IPS-15b (cell line): ENCODE results near the gene SYNE1.
A peak's percentile ranks its signal among the peaks of the same experiment; 100 is the strongest.

Source experiments
- H3K27me3 ChIP-seq: one replicate; pipeline ENCODE4 v1.6.1; 2013; ENCODE audit warnings: low read length; ENCODE audit not compliant: control insufficient read depth, insufficient read depth
- H3K36me3 ChIP-seq: one replicate; pipeline ENCODE4 v1.6.1; 2013; ENCODE audit warnings: low read length; ENCODE audit not compliant: control insufficient read depth, insufficient read depth
- H3K4me1 ChIP-seq: one replicate; pipeline ENCODE4 v1.6.1; 2013; ENCODE audit warnings: mild to moderate bottlenecking, low read length; ENCODE audit not compliant: control insufficient read depth, insufficient read depth
- H3K4me3 ChIP-seq: one replicate; pipeline ENCODE4 v1.5.1; 2013; ENCODE audit warnings: low read depth, low read length
- H3K9ac ChIP-seq: one replicate; pipeline ENCODE4 v1.6.1; 2013; ENCODE audit warnings: low read depth, mild to moderate bottlenecking, low read length
- H3K9me3 ChIP-seq: one replicate; pipeline ENCODE4 v1.6.1; 2013; ENCODE audit warnings: mild to moderate bottlenecking, low read length; ENCODE audit not compliant: control insufficient read depth, insufficient read depth

Gene SYNE1

GRCh38 chr6:152318278-152318677 is 318.9 kb downstream of the SYNE1 start:
- Histone ChIP-seq H3K4me3 (no peak overlapping the region), H3K27me3 (no peaks in the 10 kb centered on the region), H3K36me3 (no peaks in the 10 kb centered on the region), H3K4me1 (no peaks in the 10 kb centered on the region), H3K9me3 (no peaks in the 10 kb centered on the region), H3K9ac (no peak overlapping the region)

GRCh38 chr6:152316024-152316423 is 321.1 kb downstream of the SYNE1 start:
- no peaks in the 10 kb centered on the region for H3K27me3 ChIP-seq
- H3K9me3 ChIP-seq = no peaks in the 10 kb centered on the region
- no peaks in the 10 kb centered on the region for H3K36me3 ChIP-seq
- H3K9ac ChIP-seq = no peak overlapping the region
- no peak overlapping the region for H3K4me3 ChIP-seq
- no peaks in the 10 kb centered on the region for H3K4me1 ChIP-seq

GRCh38 chr6:152314483-152314832 is 322.7 kb downstream of the SYNE1 start:
- H3K27me3 ChIP-seq = no peaks in the 10 kb centered on the region
- H3K4me3 ChIP-seq = no peak overlapping the region
- no peak overlapping the region for H3K9ac ChIP-seq
- H3K36me3 ChIP-seq = no peaks in the 10 kb centered on the region
- no peaks in the 10 kb centered on the region for H3K9me3 ChIP-seq
- no peaks in the 10 kb centered on the region for H3K4me1 ChIP-seq

- no peaks in the 10 kb centered on the region for H3K9me3 ChIP-seq
- no peak overlapping the region for H3K4me3 ChIP-seq
- no peaks in the 10 kb centered on the region for H3K4me1 ChIP-seq
- no peaks in the 10 kb centered on the region for H3K27me3 ChIP-seq
- no peaks in the 10 kb centered on the region for H3K36me3 ChIP-seq
- no peak overlapping the region for H3K9ac ChIP-seq
Measured at GRCh38 chr6:152313542-152314482, 323.4 kb downstream of the SYNE1 start.

GRCh38 chr6:152312434-152312833 is 324.7 kb downstream of the SYNE1 start:
- H3K36me3 ChIP-seq = no peaks in the 10 kb centered on the region
- no peak overlapping the region for H3K4me3 ChIP-seq

GRCh38 chr6:152310371-152310954 is 326.7 kb downstream of the SYNE1 start:
- Histone ChIP-seq H3K27me3 (no peaks in the 10 kb centered on the region), H3K4me3 (no peak overlapping the region), H3K9me3 (no peaks in the 10 kb centered on the region), H3K4me1 (no peaks in the 10 kb centered on the region), H3K36me3 (no peaks in the 10 kb centered on the region), H3K9ac (no peak overlapping the region)

More at GRCh38 chr6:152312434-152312833, 324.7 kb downstream of the SYNE1 start:
- Histone ChIP-seq H3K4me1 (no peaks in the 10 kb centered on the region), H3K9ac (no peak overlapping the region), H3K9me3 (no peaks in the 10 kb centered on the region), H3K27me3 (no peaks in the 10 kb centered on the region)

- Histone ChIP-seq H3K27me3 (no peaks in the 10 kb centered on the region), H3K9ac (no peak overlapping the region), H3K36me3 (no peaks in the 10 kb centered on the region), H3K9me3 (no peaks in the 10 kb centered on the region), H3K4me1 (no peaks in the 10 kb centered on the region), H3K4me3 (no peak overlapping the region)
Measured at GRCh38 chr6:152309648-152310047, 327.5 kb downstream of the SYNE1 start.

GRCh38 chr6:152309006-152309405 is 328.2 kb downstream of the SYNE1 start:
- Histone ChIP-seq H3K36me3 (no peaks in the 10 kb centered on the region), H3K4me3 (no peak overlapping the region), H3K4me1 (no peaks in the 10 kb centered on the region), H3K9ac (no peak overlapping the region), H3K27me3 (no peaks in the 10 kb centered on the region), H3K9me3 (no peaks in the 10 kb centered on the region)

GRCh38 chr6:152308306-152308705 is 328.9 kb downstream of the SYNE1 start:
- Histone ChIP-seq H3K9me3 (no peaks in the 10 kb centered on the region), H3K4me3 (no peak overlapping the region), H3K9ac (no peak overlapping the region), H3K36me3 (no peaks in the 10 kb centered on the region), H3K4me1 (no peaks in the 10 kb centered on the region), H3K27me3 (no peaks in the 10 kb centered on the region)

- Histone ChIP-seq H3K4me1 (no peaks in the 10 kb centered on the region), H3K9me3 (no peaks in the 10 kb centered on the region), H3K27me3 (no peaks in the 10 kb centered on the region), H3K36me3 (no peaks in the 10 kb centered on the region), H3K9ac (no peak overlapping the region), H3K4me3 (no peak overlapping the region)
Measured at GRCh38 chr6:152305672-152306071, 331.5 kb downstream of the SYNE1 start.

- Histone ChIP-seq H3K4me1 (no peaks in the 10 kb centered on the region), H3K27me3 (no peaks in the 10 kb centered on the region), H3K9ac (peak overlapping the region; percentile 55), H3K9me3 (no peaks in the 10 kb centered on the region), H3K36me3 (no peaks in the 10 kb centered on the region), H3K4me3 (peak overlapping the region; percentile 73)
Measured at GRCh38 chr6:152301765-152302568, 335.2 kb downstream of the SYNE1 start.
